NCI-H69 (cell line): ENCODE data around the gene CEMIP.
A peak's percentile ranks its signal among the peaks of the same experiment; 100 is the strongest.

Source experiments
- DNase-seq: peaks from one replicate; lab custom pipeline; 2025; lab: John Stamatoyannopoulos, UW

Gene CEMIP

GRCh38 chr15:80979538-80980200 is 200.5 kb downstream of the CEMIP start:
- DNase-seq, result no peak

GRCh38 chr15:80982205-80982604 is 203.0 kb downstream of the CEMIP start:
- DNase-seq, result peak; percentile 4

- DNase-seq, result no peak
These were observed 203.7 kb downstream of the CEMIP start for GRCh38 chr15:80982839-80983238.

GRCh38 chr15:80984856-80985255 is 205.7 kb downstream of the CEMIP start:
- DNase-seq, result no peak

GRCh38 chr15:80985981-80986380 is 206.8 kb downstream of the CEMIP start:
- no peak for DNase-seq

GRCh38 chr15:80986487-80986886 is 207.3 kb downstream of the CEMIP start:
- no peak for DNase-seq

- DNase-seq, result no peak
These were observed 209.1 kb downstream of the CEMIP start for GRCh38 chr15:80988148-80988796.

GRCh38 chr15:80989081-80989517 is 209.9 kb downstream of the CEMIP start:
- peak; percentile 28 for DNase-seq

- DNase-seq, result peak; percentile 93
These were observed 210.6 kb downstream of the CEMIP start, which contains the start of gene MESD for GRCh38 chr15:80989518-80990478. Gene MESD (minus strand): TSS chr15:80989819. CDS start chr15:80989791, 28 bp downstream.

- no peak for DNase-seq
These were observed 211.8 kb downstream of the CEMIP start for GRCh38 chr15:80990955-80991354.

GRCh38 chr15:80991421-80991820 is 212.3 kb downstream of the CEMIP start:
- peak; percentile 12 for DNase-seq

- no peak for DNase-seq
These were observed 212.8 kb downstream of the CEMIP start for GRCh38 chr15:80992006-80992405.

- DNase-seq, result no peak
These were observed 213.3 kb downstream of the CEMIP start for GRCh38 chr15:80992441-80992840.

- peak; percentile 54 for DNase-seq
These were observed 217.1 kb downstream of the CEMIP start for GRCh38 chr15:80996247-80996646.

- no peak for DNase-seq
These were observed 218.5 kb downstream of the CEMIP start for GRCh38 chr15:80997692-80998091.

- DNase-seq, result no peak
These were observed 219.1 kb downstream of the CEMIP start for GRCh38 chr15:80998251-80998650.

GRCh38 chr15:80999623-81000036 is 220.5 kb downstream of the CEMIP start:
- no peak for DNase-seq

- peak; percentile 46 for DNase-seq
These were observed 221.0 kb downstream of the CEMIP start for GRCh38 chr15:81000144-81000623.

GRCh38 chr15:81000624-81001151 is 221.5 kb downstream of the CEMIP start, which contains the start of gene TLNRD1:
Gene TLNRD1 (plus strand): TSS chr15:81000923. CDS start chr15:81002272, 1,349 bp downstream.
- peak; percentile 91 for DNase-seq
